Measurements from ENCODE around the gene DTNBP1.
"Not testable (repeated sequence)": the region's sequence is repeated elsewhere in the genome, so short reads cannot be mapped to it uniquely, and the experiment has no call there.

DTNBP1 gene

GRCh38 chr6:15672818-15673217 lies 10.0 kb upstream of the DTNBP1 start:
- in situ Hi-C loops (cut with MboI; ENCODE audit: low sequenced_read_pairs), result no loop called here

GRCh38 chr6:15672291-15672690 lies 9.5 kb upstream of the DTNBP1 start:
- in situ Hi-C loops (cut with MboI; ENCODE audit: low sequenced_read_pairs), result no loop called here

- in situ Hi-C loops (cut with MboI; ENCODE audit: low sequenced_read_pairs), result no loop called here
Measured at GRCh38 chr6:15668918-15669317, 6.1 kb upstream of the DTNBP1 start.

- in situ Hi-C loops (cut with MboI; ENCODE audit: low sequenced_read_pairs), result not testable (repeated sequence)
Measured at GRCh38 chr6:15666896-15667295, 4.1 kb upstream of the DTNBP1 start.

GRCh38 chr6:15665237-15665636 lies 2.4 kb upstream of the DTNBP1 start:
- in situ Hi-C loops (cut with MboI; ENCODE audit: low sequenced_read_pairs), result no loop called here

GRCh38 chr6:15663130-15663871 lies 473 bp upstream of the DTNBP1 start:
- in situ Hi-C loops (cut with MboI; ENCODE audit: low sequenced_read_pairs), result no loop called here

- in situ Hi-C loops (cut with MboI; ENCODE audit: low sequenced_read_pairs), result no loop called here
Measured at GRCh38 chr6:15661853-15662325, 939 bp downstream of the DTNBP1 start.

GRCh38 chr6:15659181-15659580 lies 3.6 kb downstream of the DTNBP1 start:
- in situ Hi-C loops (cut with MboI; ENCODE audit: low sequenced_read_pairs), result no loop called here

GRCh38 chr6:15658181-15658744 lies 4.6 kb downstream of the DTNBP1 start:
- in situ Hi-C loops (cut with MboI; ENCODE audit: low sequenced_read_pairs), result no loop called here

- in situ Hi-C loops (cut with MboI; ENCODE audit: low sequenced_read_pairs), result no loop called here
Measured at GRCh38 chr6:15657290-15657689, 5.5 kb downstream of the DTNBP1 start.

GRCh38 chr6:15656145-15656544 lies 6.7 kb downstream of the DTNBP1 start:
- in situ Hi-C loops (cut with MboI; ENCODE audit: low sequenced_read_pairs), result no loop called here

- in situ Hi-C loops (cut with MboI; ENCODE audit: low sequenced_read_pairs), result no loop called here
Measured at GRCh38 chr6:15654250-15654649, 8.6 kb downstream of the DTNBP1 start.

- in situ Hi-C loops (cut with MboI; ENCODE audit: low sequenced_read_pairs), result no loop called here
Measured at GRCh38 chr6:15653581-15653980, 9.2 kb downstream of the DTNBP1 start.

GRCh38 chr6:15650004-15650559 lies 12.7 kb downstream of the DTNBP1 start:
- in situ Hi-C loops (cut with MboI; ENCODE audit: low sequenced_read_pairs), result not testable (repeated sequence)

GRCh38 chr6:15644904-15645303 lies 17.9 kb downstream of the DTNBP1 start:
- in situ Hi-C loops (cut with MboI; ENCODE audit: low sequenced_read_pairs), result no loop called here

- in situ Hi-C loops (cut with MboI; ENCODE audit: low sequenced_read_pairs), result no loop called here
Measured at GRCh38 chr6:15643542-15643941, 19.3 kb downstream of the DTNBP1 start.

- in situ Hi-C loops (cut with MboI; ENCODE audit: low sequenced_read_pairs), result no loop called here
Measured at GRCh38 chr6:15642276-15642675, 20.6 kb downstream of the DTNBP1 start.

GRCh38 chr6:15638373-15638772 lies 24.5 kb downstream of the DTNBP1 start:
- in situ Hi-C loops (cut with MboI; ENCODE audit: low sequenced_read_pairs), result no loop called here

GRCh38 chr6:15631432-15631831 lies 31.4 kb downstream of the DTNBP1 start:
- in situ Hi-C loops (cut with MboI; ENCODE audit: low sequenced_read_pairs), result no loop called here

- in situ Hi-C loops (cut with MboI; ENCODE audit: low sequenced_read_pairs), result no loop called here
Measured at GRCh38 chr6:15630202-15630601, 32.6 kb downstream of the DTNBP1 start.

GRCh38 chr6:15629487-15629886 lies 33.3 kb downstream of the DTNBP1 start:
- in situ Hi-C loops (cut with MboI; ENCODE audit: low sequenced_read_pairs), result no loop called here

GRCh38 chr6:15628499-15629131 lies 34.2 kb downstream of the DTNBP1 start:
- in situ Hi-C loops (cut with MboI; ENCODE audit: low sequenced_read_pairs), result no loop called here

All from HL-60/S4 treated with retinoic acid at 250 ng/mL for 4 days and 3 days (cell line).